AG04449 (cell line): ENCODE measurements around the gene ELF5.

Experiments used
- CTCF ChIA-PET: fragments of 350-600 bp; formaldehyde crosslinking; extraction: SDS; loops from one replicate; lab custom pipeline; 2021; ENCODE audit warnings: antibody characterized with exemption; lab: Yijun Ruan, JAX
- POLR2A ChIA-PET: fragments of 400-600, 350-600 bp; formaldehyde crosslinking; extraction: SDS; loops from one replicate; lab custom pipeline; 2020; ENCODE audit warnings: antibody characterized with exemption, inconsistent platforms; lab: Yijun Ruan, JAX
- DNase-seq: peaks from one replicate; pipeline ENCODE4 v3.0.0-alpha.2; 2010; ENCODE audit warnings: low read depth, low spot score
- H3K4me3 ChIP-seq: 2 replicates; pipeline ENCODE4 v1.5.1; 2011; ENCODE audit warnings: low read depth, mild to moderate bottlenecking, control low read depth, low read length
- TF ChIP-seq, protein P1 (sequence below): IDR thresholded peaks from one replicate; pipeline ENCODE4 v1.5.1; 2011; ENCODE audit warnings: mild to moderate bottlenecking, moderate library complexity, low read length, control low read depth, inconsistent platforms; ENCODE audit not compliant: insufficient read depth; ENCODE audit errors: missing control alignments

The ELF5 gene

GRCh38 chr11:34513682-34514449, at the start of gene ELF5:
TSS of gene ELF5 (minus strand) at chr11:34513794. CDS start at chr11:34505749, 8,045 bp downstream.
- H3K4me3 ChIP-seq, result no peak within 1 kb of the TSS
- DNase-seq, result no peak
- ChIA-PET CTCF (interaction anchor here (0.6 to 5.6 kb wide), 20 partner anchors 10 to 384 kb away, joined by 3 to 82 read pairs (median 4); no protein-coding TSS in a partner anchor), POLR2A (no interaction called here)
- TF ChIP-seq, protein P1, sequence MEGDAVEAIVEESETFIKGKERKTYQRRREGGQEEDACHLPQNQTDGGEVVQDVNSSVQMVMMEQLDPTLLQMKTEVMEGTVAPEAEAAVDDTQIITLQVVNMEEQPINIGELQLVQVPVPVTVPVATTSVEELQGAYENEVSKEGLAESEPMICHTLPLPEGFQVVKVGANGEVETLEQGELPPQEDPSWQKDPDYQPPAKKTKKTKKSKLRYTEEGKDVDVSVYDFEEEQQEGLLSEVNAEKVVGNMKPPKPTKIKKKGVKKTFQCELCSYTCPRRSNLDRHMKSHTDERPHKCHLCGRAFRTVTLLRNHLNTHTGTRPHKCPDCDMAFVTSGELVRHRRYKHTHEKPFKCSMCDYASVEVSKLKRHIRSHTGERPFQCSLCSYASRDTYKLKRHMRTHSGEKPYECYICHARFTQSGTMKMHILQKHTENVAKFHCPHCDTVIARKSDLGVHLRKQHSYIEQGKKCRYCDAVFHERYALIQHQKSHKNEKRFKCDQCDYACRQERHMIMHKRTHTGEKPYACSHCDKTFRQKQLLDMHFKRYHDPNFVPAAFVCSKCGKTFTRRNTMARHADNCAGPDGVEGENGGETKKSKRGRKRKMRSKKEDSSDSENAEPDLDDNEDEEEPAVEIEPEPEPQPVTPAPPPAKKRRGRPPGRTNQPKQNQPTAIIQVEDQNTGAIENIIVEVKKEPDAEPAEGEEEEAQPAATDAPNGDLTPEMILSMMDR, result no peak

DNA sequence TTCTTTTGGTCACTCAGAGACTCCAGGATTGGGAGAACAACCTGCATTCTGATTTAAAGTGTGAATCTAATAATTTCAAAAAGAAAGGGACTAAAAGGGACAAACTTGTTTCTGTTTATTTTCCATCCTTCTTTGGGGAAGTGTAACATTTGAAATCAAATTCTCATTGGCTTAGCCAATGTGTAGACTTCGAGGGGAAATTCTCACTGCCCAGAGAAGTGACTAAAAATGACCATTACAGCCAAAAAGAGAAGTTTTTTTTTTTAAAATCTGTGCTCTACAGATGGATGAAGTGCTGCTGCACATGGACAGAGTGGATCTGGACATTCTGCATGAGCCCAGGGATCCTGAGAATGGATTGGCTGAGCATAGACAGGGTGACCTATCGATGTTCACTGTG, 49.4 kb upstream of the ELF5 start:
- no peak for DNase-seq
- TF ChIP-seq, protein P1, result no peak
- POLR2A ChIA-PET, result no interaction called here
- H3K4me3 ChIP-seq, result no peak overlapping the region
- CTCF ChIA-PET, result no interaction called here

DNA sequence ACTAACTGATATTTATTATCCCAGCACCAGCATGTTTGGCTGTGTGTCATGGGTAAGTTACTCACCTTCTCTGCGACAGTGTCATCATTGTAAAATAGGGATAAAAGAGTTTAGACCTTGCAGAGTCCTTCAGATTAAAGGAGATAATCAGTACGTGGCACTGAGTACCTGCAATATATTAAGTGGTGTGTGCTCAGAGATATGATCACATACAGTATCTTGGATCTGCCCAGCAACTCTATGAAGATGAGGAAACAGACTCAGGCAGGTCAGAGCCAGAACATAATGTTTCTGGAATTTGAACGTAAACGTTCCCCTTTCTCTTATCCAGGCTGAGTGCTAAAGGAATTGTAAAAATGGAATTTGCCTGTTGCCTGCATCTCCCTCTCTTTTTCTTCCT, 46.9 kb upstream of the ELF5 start:
- ChIA-PET POLR2A (no interaction called here), CTCF (interaction anchor here (1.4 kb wide), 1 partner anchor 25 kb away, joined by 5 read pairs; no protein-coding TSS in a partner anchor)
- DNase-seq, result no peak
- no peak overlapping the region for H3K4me3 ChIP-seq
- TF ChIP-seq, protein P1, result no peak

DNA sequence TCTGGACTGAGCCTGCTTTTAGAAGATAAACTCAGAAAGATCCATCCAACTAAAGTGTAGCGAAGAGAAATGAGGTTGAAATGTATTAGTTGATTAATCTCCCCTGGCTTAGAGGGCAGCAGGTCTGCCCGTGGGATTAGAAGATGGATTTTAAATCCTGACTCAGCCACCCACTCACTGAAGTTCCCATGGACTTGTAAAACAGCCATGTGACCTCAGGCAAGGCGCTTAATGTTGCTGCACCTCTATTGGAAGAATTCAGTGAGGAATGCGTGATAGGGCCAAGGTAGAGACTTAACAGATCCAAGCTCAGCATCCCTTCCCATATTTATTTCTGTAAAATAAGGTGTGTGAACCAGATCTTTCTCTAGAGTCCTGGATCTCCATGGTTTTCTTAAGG, 45.1 kb upstream of the ELF5 start:
- no peak overlapping the region for H3K4me3 ChIP-seq
- no peak for DNase-seq
- TF ChIP-seq, protein P1, result no peak
- POLR2A ChIA-PET, result no interaction called here
- CTCF ChIA-PET, result interaction anchor here (0.7 to 1.7 kb wide), 4 partner anchors 9 to 333 kb away, joined by 3 to 5 read pairs (median 4); no protein-coding TSS in a partner anchor

- no peak overlapping the region for H3K4me3 ChIP-seq
- no peak for DNase-seq
- CTCF ChIA-PET, result interaction anchor here (1.5 to 1.7 kb wide), 2 partner anchors 28 to 333 kb away, joined by 4 to 5 read pairs; no protein-coding TSS in a partner anchor
- TF ChIP-seq, protein P1, result no peak
- POLR2A ChIA-PET, result no interaction called here
Measured at GRCh38 chr11:34558211-34558610, 44.6 kb upstream of the ELF5 start.

GRCh38 chr11:34552270-34552669, 38.7 kb upstream of the ELF5 start:
- no peak overlapping the region for H3K4me3 ChIP-seq
- CTCF ChIA-PET, result no interaction called here
- POLR2A ChIA-PET, result no interaction called here
- TF ChIP-seq, protein P1, result no peak
- DNase-seq, result no peak
